ENCODE results near the gene SNRPD2. TPM values are rescaled to one million over a fixed set of nuclear protein-coding genes. Genes with fewer than 3 reads are reported as not detected.

Gene SNRPD2
- total RNA-seq, 1 experiment from 2014 or later: 793 TPM

- Histone ChIP-seq H2BK12ac (ENCODE audit: insufficient read length, low read depth, low read length) (no peak overlapping the region), H3K14ac (ENCODE audit: insufficient read depth, low read length) (no peak overlapping the region), H3K27ac (ENCODE audit: insufficient read length, low read depth, low read length) (no peak overlapping the region), H2BK120ac (ENCODE audit: low read depth, low read length, poor library complexity, severe bottlenecking) (no peak overlapping the region), H2BK20ac (ENCODE audit: low read depth, low read length, poor library complexity, severe bottlenecking) (no peak overlapping the region), H3K4me2 (ENCODE audit: insufficient read depth, insufficient read length, low read length) (no peak overlapping the region), H2AK5ac (ENCODE audit: insufficient read length, low read length) (no peak overlapping the region), H3K79me2 (ENCODE audit: insufficient read depth, low read length) (no peaks in the 10 kb centered on the region), H4K91ac (ENCODE audit: insufficient read length, low read depth, low read length) (no peak overlapping the region), H3K9ac (ENCODE audit: extremely low read depth, insufficient read length, low read length) (no peak overlapping the region), H2BK15ac (ENCODE audit: low read depth, low read length) (no peak overlapping the region), H3K9me3 (ENCODE audit: control insufficient read depth, low read depth, low read length) (no peaks in the 10 kb centered on the region), H2AFZ (ENCODE audit: low read length) (no peak overlapping the region), H3K23me2 (ENCODE audit: insufficient read length, low read depth, low read length, poor library complexity, severe bottlenecking) (no peaks in the 10 kb centered on the region), H3K4ac (ENCODE audit: low read depth, low read length) (no peak overlapping the region), H3K23ac (ENCODE audit: insufficient read length, low read depth, low read length) (no peak overlapping the region), H3T11ph (ENCODE audit: low read length) (no peak overlapping the region), H4K8ac (replicated peaks; ENCODE audit: insufficient read length, low read depth, low read length) (no peak overlapping the region), H3K18ac (ENCODE audit: insufficient read length, low read depth, low read length) (no peak overlapping the region), H3K56ac (ENCODE audit: insufficient read length, low read depth, low read length) (no peak overlapping the region), H4K20me1 (ENCODE audit: control insufficient read depth, insufficient read depth, insufficient read length) (no peaks in the 10 kb centered on the region), H4K5ac (ENCODE audit: insufficient read length, low read depth, low read length) (no peak overlapping the region), H3K4me1 (ENCODE audit: insufficient read depth, low read length) (no peaks in the 10 kb centered on the region), H3K27me3 (ENCODE audit: insufficient read depth, low read length) (no peaks in the 10 kb centered on the region), H3K79me1 (ENCODE audit: insufficient read depth, low read depth, low read length, poor library complexity, severe bottlenecking) (no peaks in the 10 kb centered on the region), H2BK5ac (ENCODE audit: insufficient read length, low read length) (no peak overlapping the region)
- Mint-ChIP-seq H3K9me3 (no peaks in the 10 kb centered on the region), H3K4me1 (no peaks in the 10 kb centered on the region), H3K4me3 (no peak overlapping the region), H3K27me3 (ENCODE audit: low read depth) (no peaks in the 10 kb centered on the region), H3K27ac (peak overlapping the region in 1 of 3 experiments; percentile 58; a peak in 2 of 7 replicates), H3K36me3 (ENCODE audit: insufficient read depth in 1 of 3, low read depth in 3 of 3) (peaks cover 19 to 38% (median 30%) of the 10 kb centered on the region in 3 experiments; a peak in 6 of 7 replicates)
- no CpG with 5 or more reads among the region's 9 CpGs for WGBS (ENCODE audit: extremely low coverage, insufficient read length, low lambda C conversion rate)
- TF ChIP-seq, protein P1, sequence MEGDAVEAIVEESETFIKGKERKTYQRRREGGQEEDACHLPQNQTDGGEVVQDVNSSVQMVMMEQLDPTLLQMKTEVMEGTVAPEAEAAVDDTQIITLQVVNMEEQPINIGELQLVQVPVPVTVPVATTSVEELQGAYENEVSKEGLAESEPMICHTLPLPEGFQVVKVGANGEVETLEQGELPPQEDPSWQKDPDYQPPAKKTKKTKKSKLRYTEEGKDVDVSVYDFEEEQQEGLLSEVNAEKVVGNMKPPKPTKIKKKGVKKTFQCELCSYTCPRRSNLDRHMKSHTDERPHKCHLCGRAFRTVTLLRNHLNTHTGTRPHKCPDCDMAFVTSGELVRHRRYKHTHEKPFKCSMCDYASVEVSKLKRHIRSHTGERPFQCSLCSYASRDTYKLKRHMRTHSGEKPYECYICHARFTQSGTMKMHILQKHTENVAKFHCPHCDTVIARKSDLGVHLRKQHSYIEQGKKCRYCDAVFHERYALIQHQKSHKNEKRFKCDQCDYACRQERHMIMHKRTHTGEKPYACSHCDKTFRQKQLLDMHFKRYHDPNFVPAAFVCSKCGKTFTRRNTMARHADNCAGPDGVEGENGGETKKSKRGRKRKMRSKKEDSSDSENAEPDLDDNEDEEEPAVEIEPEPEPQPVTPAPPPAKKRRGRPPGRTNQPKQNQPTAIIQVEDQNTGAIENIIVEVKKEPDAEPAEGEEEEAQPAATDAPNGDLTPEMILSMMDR (conservative IDR thresholded peaks at IDR 0.05): no peak
- no peak for DNase-seq
These were observed 13.4 kb upstream of the SNRPD2 start for GRCh38 chr19:45705115-45705514.

Measured in H9 (cell line).